SKM-1 treated with dmso at 0.1 percent for 144 hours (cell line): ENCODE measurements around the gene TSPYL4.
A peak's percentile ranks its signal among the peaks of the same experiment; 100 is the strongest.
"Not testable (repeated sequence)": the region's sequence is repeated elsewhere in the genome, so short reads cannot be mapped to it uniquely, and the experiment has no call there.

ENCODE experiments used
- DNase-seq: peaks from one replicate; lab custom pipeline; 2025; ENCODE audit not compliant: unreplicated experiment; lab: John Stamatoyannopoulos, UW

Gene TSPYL4

DNA sequence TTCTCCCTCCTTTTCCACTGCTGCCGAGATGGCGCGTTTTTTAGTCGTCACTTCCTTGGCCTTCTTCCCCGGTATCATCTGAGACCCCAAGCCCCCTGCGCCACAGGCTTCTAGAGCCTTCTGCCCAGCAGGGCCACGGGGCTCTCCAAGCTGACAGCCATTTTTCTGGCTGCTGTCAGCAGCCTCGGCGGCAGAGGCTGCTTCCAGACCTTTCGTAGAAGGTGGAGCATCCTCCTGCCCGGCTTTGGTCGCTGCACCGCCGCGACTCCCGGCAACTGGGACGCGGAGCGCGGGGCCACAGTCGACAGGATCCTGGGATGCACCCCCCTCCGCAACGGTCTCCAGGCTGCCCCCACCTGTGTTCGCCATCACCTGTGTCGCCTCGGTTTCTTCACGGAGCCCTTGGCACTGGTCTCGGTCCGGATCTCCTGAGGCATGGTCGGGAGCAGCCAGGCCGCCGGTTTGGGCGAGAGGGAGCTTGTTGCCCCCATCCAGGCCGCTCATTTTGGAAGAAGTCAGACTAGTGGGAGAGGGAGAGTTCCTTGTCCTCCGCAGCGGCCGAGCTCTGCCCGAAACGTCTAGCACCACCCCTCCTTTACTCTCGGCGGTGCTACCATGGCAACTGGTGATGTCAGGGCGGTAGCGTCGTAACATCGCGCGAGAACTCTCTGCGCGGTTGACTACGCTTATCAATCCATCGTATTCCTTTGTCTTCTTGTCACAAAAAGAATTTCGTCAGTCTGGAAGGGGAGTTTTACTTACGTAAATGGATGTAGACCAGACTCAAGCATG lies at the start of gene TSPYL4:
Gene TSPYL4, minus strand, starts transcription at position 571 of the 792 bp plus-strand sequence. Its CDS starts 67 bp downstream, at position 504.
- DNase-seq = peak; percentile 93

DNA sequence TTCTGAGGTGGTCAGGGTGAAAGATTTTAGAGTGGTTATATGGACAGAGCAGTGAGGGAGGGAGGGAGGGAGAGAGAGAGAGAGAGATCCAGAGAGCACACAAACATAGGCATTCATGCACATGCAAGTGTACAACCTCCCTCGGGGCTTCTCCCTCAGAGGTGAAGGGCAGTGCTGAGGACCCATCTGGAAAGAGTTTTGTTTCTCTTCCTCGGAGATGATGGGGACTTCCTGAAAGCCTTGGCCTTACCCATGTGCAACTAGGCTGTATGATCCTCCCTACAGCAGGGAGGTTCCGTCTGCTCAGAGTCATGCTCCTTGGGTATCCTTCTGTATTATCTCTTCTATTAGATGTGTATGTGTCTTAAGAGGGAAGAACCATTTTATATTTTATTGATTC lies 47.2 kb upstream of the TSPYL4 start:
- DNase-seq = no peak

DNA sequence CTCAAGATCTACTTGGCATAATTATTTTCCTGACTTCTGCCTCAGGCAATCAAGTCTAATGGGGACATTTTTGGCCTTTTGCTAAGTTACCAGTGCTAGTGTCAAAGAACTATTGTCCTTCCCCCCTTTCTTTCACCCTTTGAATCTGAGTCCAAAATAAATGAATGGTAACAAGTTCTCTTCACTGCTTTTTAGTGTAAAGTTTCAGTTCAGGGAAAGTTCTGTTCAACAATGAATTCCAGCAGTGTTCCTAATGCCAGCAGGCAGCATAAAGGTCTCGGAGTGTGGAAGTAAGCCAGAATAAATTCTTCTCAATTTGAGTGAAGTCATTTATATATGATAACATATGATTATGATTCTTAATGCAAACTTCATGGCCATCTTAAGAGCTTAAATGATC lies 46.7 kb upstream of the TSPYL4 start:
- DNase-seq = no peak

DNA sequence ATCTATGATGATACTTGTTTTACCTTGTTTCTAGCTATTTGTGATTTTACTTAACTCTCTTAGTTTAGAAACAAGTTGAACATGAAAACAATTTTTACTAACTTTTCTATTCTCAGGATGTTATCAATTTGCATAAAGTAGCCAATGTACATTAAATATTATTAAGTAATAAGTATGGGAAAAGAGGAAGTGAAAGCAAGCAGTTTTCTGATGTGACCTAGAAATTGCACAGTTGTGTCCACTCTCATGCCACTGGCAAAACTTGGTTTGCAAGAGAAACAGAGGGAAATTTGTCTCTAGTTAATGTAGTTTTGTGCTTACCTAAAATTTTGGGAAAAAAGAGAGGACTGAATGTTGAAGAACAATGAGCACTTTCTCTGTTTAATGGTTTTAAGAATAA lies 45.1 kb upstream of the TSPYL4 start:
- no peak for DNase-seq

DNA sequence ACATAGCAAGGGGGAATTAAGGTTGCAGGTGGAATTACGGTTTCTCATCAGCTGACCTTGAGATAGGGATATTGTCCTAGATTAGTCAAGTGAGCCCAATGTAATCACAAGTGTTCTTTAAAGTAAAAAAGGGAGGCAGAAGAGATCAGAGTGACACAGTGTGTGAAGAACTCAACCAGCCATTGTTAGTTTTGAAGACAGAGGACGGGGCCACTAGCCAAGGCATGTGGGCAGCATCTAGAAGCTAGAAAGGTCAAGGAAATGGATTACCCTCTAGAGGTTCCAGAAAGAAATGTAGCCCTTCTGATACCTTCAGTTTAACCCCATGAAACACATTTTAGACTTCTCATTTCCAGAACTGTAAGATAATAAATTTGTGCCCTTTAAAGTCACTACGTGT lies 44.4 kb upstream of the TSPYL4 start:
- no peak for DNase-seq

DNA sequence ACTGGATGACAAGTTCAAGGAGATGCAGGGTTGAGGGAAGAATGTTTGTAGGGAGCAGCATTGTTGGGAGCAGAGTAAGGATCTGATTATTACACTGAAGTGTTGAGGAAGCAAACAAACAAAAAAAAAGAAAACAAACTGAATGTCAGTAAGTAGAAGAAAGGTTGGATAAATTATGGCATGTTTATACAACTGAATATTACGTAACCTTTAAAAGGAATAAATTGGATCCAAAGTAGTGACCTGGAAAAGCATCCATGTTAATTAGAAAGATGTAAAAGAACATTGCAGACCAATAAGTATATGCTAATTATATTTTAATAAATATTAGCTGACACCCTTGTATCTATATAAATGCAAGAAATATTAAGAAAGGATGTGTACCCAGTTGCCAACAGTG lies 38.7 kb upstream of the TSPYL4 start:
- DNase-seq = no peak

DNA sequence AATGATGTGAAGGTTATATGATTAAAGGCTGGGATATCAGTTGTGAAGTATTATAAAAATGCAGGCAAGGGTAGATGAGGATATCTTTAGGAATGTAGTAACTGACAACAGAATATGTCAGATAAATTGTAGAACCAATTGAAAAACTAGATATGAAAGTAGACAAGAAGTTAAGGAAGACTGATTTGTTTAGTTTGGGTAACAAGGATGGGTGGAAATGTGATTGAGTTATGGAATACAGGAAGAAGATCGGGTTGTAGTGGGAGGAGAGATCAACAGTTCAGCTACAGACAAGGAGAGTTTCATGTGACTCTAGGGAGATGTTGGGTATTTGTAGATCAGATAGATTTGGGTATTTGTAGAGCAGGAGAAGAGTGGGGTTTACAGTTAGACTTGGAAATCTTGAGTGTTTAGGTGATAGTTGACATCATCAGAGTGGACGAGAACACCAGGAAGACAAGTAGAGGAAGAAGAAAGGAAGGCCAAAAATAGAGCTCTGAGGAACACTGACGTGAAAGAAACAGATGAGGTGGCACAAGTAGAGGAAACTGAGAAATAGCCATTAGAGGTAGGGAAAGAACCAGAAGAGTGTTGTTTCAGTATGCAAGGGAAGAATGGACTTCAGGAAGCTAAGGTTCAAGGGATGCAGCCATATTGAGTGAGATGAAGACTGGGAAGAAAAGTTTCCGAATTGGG lies 38.0 kb upstream of the TSPYL4 start:
- DNase-seq = no peak

DNA sequence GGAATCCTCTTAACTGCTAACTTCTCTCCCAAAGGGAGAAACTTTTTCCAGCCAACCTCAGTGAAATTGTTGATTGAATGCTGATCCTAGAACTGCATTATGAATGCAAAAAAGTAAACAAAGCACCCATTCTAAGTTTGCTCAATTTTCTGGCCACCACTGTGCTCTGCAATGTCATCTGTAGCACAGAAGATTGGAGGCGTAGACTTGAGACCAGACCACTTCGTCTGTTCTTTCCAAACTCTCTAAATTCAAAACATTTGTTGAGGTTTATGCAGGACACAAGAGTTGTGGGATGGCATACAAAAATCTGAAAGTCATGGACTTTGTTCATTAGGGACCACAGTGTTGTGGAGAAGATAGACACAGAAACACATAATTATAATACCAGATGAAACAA lies 36.9 kb upstream of the TSPYL4 start:
- no peak for DNase-seq

DNA sequence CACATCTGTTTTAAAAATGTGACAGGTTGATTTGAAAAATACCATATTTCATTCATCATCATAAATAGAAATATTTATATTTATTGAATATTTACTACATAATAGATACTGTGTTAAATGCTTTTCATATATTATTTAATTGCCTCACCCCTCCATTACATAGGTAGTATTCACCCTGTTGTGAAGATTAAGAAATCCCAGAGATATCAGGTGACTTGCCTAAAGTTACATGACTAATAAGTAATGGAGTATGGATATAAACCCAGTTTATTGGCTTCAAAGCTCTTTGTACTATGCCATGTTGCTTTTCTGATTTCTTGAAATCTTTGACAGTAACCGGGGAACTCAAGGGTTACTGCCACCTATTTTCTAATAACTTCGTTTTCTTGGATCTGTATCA lies 36.0 kb upstream of the TSPYL4 start:
- DNase-seq = no peak

DNA sequence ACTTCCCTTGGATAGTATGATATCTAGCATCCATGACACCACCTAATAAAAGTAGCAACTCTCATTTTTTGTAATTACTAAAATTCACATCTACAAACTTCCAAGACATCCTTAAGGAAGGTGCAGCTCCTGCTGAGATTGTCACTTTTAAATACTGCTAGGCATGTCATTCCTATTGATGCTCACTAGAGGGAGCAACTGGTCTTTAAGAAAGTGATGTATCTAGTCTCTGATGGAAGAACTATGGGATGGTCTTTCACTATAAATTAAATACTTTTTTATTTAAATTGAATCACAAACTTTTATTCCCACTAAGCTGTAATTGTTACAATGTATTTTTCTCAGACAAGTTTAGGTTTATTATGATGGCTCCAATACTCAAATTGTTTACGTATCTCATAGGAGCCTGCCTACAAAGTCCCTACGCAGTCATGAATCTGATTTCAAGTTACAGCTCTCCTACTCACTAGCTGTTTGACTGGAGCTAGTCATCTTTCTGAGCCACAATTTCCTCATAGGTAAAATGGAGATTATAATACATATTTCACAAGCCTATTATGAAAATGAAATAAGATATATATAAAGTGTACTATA lies 33.9 kb upstream of the TSPYL4 start:
- DNase-seq = peak; percentile 39

DNA sequence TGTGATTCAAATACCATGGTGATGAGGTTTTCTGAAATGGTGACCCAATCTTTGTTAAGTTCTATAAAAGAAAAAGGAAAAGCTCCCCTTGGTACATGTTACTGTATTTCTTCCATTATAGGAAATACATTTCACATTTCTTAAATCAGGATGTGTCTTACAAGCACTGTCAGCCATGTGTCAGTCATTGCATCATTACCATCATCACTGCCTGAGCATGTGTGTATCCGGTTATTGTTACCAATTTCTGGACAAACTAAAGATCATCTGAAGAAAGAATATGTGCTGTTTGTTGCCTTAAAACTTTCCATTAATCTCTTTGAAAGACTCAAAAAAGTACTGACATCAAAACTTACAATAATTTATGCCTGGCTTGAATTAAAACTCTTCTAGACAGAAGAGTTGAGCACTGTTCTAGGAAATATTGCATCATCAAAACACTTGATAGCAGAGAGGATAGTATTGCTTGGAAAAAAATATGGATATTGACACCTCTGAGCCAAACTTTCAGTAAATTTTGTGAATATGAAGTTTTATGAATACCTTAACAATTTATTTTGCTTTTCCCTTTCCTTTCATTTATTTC lies 33.0 kb upstream of the TSPYL4 start:
- no peak for DNase-seq

DNA sequence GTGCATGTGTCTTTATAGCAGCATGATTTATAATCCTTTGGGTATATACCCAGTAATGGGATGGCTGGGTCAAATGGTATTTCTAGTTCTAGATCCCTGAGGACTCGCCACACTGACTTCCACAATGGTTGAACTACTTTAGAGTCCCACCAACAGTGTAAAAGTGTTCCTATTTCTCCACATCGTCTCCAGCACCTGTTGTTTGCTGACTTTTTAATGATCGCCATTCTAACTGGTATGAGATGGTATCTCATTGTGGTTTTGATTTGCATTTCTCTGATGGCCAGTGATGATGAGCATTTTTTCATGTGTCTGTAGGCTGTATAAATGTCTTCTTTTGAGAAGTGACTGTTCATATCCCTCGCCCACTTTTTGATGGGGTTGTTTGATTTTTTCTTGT lies 31.1 kb upstream of the TSPYL4 start:
- not testable (repeated sequence) for DNase-seq

DNA sequence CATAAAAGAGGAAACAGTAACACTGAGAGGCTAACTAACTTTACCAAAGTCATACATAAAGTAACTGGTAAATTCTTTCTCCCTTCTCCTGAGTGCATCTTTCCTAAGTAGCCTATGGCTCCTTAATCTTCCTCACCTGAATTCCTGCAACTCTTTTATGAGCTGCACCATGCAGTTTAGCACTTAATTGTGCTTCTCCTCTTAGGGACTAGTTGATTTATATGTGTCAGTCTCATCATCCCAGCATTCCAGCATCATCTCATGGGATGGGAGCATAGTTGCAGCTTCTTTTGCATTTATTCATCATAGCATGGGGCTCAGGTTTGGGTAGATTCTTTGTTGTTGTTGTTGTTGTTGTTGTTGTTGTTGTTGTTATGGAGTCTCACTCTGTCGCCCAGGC lies 29.3 kb upstream of the TSPYL4 start:
- no peak for DNase-seq

DNA sequence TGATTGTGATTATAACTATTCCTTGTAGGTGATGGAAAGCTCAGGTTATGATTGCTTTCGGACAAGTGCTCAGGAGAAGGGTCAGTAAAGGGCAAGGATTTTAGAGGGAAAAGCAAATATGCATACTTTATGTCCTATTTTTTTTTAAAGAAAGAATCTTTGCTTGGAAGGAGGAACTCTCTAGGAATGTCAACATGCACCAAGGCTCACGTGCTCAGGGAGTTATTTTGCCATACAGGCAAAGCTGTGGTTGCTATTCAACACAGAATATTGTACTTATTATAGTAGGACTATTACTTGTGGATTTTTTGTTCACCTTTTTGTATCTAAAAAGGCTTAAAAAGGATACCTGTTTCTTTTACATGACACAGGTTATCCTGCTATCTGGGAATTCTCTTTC lies 28.8 kb upstream of the TSPYL4 start:
- no peak for DNase-seq

DNA sequence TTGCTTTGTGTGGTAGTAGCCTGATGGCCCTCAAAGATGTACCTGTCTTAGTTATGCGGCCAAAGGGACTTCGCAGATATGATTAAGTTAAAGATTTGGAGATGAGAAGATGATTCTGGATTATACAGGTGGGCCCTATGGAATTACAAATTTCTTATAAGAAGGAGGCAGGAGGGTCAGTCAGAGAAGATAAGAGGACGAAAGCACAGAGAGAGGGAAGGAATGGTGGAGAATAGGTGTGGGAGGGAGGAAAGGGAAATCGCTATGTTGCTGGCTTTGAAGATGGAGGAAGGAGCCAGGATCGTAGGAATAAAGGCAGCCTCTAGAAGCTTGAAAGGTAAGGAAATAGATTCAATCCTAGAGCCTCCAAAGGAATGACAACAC lies 27.1 kb upstream of the TSPYL4 start:
- DNase-seq = no peak

DNA sequence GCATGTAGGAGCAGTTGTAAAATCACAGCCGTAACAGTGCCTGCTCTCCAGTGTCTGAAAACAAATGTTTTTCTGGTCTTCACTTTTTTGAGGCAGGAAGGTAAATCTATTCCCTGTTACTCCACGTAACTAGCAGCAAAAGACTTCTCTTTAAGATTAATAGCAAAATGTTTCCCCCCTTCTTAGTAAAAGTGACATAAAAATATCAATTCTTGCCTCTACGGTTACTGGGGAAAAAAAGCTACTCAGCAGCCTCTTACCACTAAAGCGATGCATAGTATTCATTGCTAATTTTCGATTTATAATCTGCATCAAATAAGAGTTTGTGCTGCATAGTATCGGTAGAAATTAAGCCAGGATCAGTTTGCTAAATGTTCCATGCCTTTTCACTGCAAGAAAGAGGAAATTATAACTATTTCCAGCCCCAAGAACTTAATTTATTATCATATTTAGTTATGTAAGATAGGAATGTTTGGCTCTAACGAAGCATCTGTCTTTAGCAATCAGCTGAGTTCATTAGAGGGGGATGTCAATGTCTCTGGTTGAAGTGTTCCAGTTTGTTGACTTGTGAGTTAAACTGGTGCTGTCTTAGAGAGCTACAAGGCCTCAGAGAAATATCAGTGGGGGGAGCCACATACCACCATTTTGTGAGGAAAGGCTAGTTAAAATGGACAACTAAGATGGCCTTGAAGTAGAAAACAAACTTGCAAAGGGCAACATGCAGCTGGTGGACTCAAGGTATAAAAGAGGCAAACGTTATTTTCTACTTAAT lies 26.5 kb upstream of the TSPYL4 start:
- no peak for DNase-seq

DNA sequence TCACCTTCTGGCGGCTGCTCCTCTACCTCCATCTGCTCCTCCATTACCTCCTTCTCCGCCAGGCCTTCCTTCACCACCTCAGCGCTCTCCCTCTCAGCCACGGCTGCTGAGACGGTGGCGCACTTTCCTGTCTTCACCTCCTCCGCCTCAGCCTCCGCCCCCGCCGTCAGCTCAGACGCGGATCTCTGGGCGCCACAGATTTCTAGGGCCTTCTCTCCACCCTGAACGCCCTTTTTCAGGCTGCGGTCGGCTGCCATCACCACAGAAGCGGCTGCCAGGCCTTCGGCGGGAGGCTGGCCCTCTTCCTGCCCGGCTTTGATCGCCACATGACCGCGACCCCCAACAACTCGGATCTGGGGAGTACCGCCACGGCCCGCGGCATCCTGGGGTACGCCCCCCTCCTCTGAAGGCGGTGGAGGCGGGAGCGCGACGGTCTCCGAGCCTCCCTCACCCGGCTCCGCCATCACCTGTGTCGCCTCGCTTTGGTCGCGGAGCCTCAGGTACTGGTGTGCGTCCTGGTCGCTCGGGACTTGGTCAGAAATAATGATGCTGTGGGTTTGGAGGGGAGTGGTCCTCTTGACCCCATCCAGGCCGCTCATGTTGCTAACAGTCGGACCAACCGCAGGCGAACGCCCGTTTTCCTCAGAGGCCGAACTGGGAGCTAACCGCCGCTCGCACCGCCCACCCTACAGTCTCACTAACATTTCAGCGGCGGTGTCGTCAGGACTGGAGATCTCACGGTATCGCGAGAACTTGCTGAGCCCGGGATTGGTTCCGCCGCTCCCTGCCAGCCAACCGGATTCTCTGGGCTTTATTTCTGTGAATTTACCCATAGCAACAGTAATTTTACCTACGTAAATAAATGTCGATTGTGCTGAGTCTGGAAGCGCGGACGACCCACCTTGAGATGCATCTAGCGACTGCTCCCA lies 25.6 kb upstream of the TSPYL4 start, which contains the start of gene TSPYL1:
Gene TSPYL1, minus strand, starts transcription at position 699 of the 929 bp plus-strand sequence. Its CDS starts 100 bp downstream, at position 599.
- DNase-seq = peak; percentile 96

DNA sequence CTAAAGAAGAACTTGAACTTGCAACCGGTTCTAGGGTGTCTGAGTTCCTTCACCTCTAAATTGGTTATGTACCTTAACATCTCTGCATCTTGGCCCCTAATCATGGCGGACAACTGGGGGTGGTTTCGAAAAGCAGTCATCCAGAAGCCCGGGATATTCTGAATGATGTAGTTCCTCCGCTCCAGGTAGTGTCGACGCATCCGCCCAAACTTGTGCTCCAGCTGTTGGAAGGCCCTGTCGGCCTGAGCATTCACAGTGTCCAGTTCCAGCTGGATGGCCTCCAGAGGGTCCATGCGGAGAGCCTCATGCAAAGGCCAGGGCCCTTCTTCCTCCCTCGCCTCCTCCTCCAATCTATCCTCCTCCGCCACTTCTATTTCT lies 25.0 kb upstream of the TSPYL4 start:
- DNase-seq = no peak

DNA sequence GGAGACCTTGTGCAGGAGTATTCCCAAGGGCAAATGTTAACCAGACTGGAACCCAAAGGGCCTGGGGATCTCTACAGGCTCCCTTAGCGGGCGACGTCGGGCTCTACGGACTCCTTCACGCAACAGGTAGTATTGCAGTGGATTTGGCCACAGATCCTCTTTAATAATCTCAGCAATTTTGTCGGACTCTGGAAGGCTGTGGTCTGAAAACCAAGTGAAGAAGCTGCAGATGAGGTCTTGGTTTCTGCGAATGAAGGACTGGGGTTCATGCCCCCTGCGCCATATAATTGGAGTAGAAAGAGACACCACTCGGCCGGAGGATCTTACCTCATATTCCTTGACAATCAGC lies 24.6 kb upstream of the TSPYL4 start:
- DNase-seq = no peak

DNA sequence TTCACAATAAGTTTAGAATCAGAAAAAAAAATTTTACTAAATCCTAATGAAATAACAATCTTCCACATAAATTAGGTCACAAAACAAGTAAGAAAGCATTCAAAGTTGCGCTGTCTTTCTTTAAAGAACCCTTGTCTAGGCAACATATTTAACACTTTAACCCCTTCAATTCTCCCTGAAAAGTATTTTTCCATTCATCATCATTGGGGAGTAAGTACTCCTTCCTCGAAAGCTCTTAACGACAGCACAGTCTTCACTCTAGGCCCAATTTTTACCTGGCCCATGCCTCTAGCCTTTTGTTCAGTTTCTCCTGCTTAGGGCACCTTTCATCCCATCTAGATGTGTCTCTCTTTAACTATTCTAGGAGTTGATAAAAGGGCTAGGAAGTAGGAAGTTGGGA lies 23.2 kb upstream of the TSPYL4 start:
- no peak for DNase-seq
